ENCODE results near the gene LVRN.
"Not testable (repeated sequence)": the region's sequence is repeated elsewhere in the genome, so short reads cannot be mapped to it uniquely, and the experiment has no call there.

The LVRN gene

GRCh38 chr5:115962239-115962564, at the start of gene LVRN:
TSS of gene LVRN (plus strand) at chr5:115962475. CDS start at chr5:115962618, 143 bp downstream.
- no peak for DNase-seq (ENCODE audit: low read depth in 2 of 2)

GRCh38 chr5:115913623-115914400, 48.5 kb upstream of the LVRN start:
- not testable (repeated sequence) for DNase-seq (ENCODE audit: low read depth in 2 of 2)

GRCh38 chr5:115920171-115920725, 42.0 kb upstream of the LVRN start:
- no peak for DNase-seq (ENCODE audit: low read depth in 2 of 2)

- DNase-seq (ENCODE audit: low read depth in 2 of 2): not testable (repeated sequence)
Observed at GRCh38 chr5:115928578-115929407, 33.5 kb upstream of the LVRN start.

GRCh38 chr5:115930171-115930570, 32.1 kb upstream of the LVRN start:
- DNase-seq (ENCODE audit: low read depth in 2 of 2): not testable (repeated sequence)

- DNase-seq (ENCODE audit: low read depth in 2 of 2): no peak
Observed at GRCh38 chr5:115930630-115931337, 31.5 kb upstream of the LVRN start.

- no peak for DNase-seq (ENCODE audit: low read depth in 2 of 2)
Observed at GRCh38 chr5:115932991-115933390, 29.3 kb upstream of the LVRN start.

GRCh38 chr5:115934388-115934974, 27.8 kb upstream of the LVRN start:
- no peak for DNase-seq (ENCODE audit: low read depth in 2 of 2)

GRCh38 chr5:115936031-115936430, 26.2 kb upstream of the LVRN start:
- no peak for DNase-seq (ENCODE audit: low read depth in 2 of 2)

- no peak for DNase-seq (ENCODE audit: low read depth in 2 of 2)
Observed at GRCh38 chr5:115939059-115939458, 23.2 kb upstream of the LVRN start.

GRCh38 chr5:115940080-115940810, 22.0 kb upstream of the LVRN start:
- no peak for DNase-seq (ENCODE audit: low read depth in 2 of 2)

GRCh38 chr5:115941051-115941675, 21.1 kb upstream of the LVRN start:
- DNase-seq (ENCODE audit: low read depth in 2 of 2): no peak

GRCh38 chr5:115944501-115944900, 17.8 kb upstream of the LVRN start:
- DNase-seq (ENCODE audit: low read depth in 2 of 2): no peak

GRCh38 chr5:115946655-115947054, 15.6 kb upstream of the LVRN start:
- DNase-seq (ENCODE audit: low read depth in 2 of 2): no peak

- no peak for DNase-seq (ENCODE audit: low read depth in 2 of 2)
Observed at GRCh38 chr5:115947260-115947659, 15.0 kb upstream of the LVRN start.

GRCh38 chr5:115948091-115948534, 14.2 kb upstream of the LVRN start:
- DNase-seq (ENCODE audit: low read depth in 2 of 2): no peak

GRCh38 chr5:115949096-115949495, 13.2 kb upstream of the LVRN start:
- no peak for DNase-seq (ENCODE audit: low read depth in 2 of 2)

GRCh38 chr5:115952588-115952987, 9.7 kb upstream of the LVRN start:
- DNase-seq (ENCODE audit: low read depth in 2 of 2): no peak

- no peak for DNase-seq (ENCODE audit: low read depth in 2 of 2)
Observed at GRCh38 chr5:115954144-115954543, 8.1 kb upstream of the LVRN start.

GRCh38 chr5:115956957-115957356, 5.3 kb upstream of the LVRN start:
- no peak for DNase-seq (ENCODE audit: low read depth in 2 of 2)

All from stimulated activated CD8-positive, alpha-beta memory T cell treated with anti-CD3 and anti-CD28 coated beads, Interleukin-7, amount 100 ng/mL, for 1 hour (primary cell).